Psoas muscle (tissue), 8 donors: ENCODE measurements around the gene FMNL2. TPM values are rescaled to one million over a fixed set of nuclear protein-coding genes. Genes with fewer than 3 reads are reported as not detected.
A peak's percentile ranks its signal among the peaks of the same experiment; 100 is the strongest.

Experiments
- ATAC-seq, 4 donors: fragments of 200-7000 bp; cut with Tn5 transposase; one replicate each; pipeline ENCODE4 v1.9.1; 2020; ENCODE audit warnings: moderate library complexity in 3 of 4, mild to moderate bottlenecking in 2 of 4
- DNase-seq, 2 donors: peaks; one replicate each; pipeline ENCODE4 v3.0.0-alpha.2; 2020
- H3K27ac ChIP-seq: fragments of 200-600 bp; one replicate; pipeline ENCODE4 v1.8.0; 2022
- H3K27me3 ChIP-seq, 3 donors: fragments of 200-600 bp in 1 of 3; one replicate each; pipeline versions ENCODE4 v1.6.1 to v1.8.0; 2013 to 2022; ENCODE audit warnings: low read length in 2 of 3, mild to moderate bottlenecking in 2 of 3, moderate library complexity in 1 of 3; ENCODE audit not compliant: insufficient read depth in 3 of 3
- H3K36me3 ChIP-seq, 2 donors: fragments of 200-600 bp in 1 of 2; one replicate each; pipeline versions ENCODE4 v1.6.1 to v1.8.0; 2013 to 2022; ENCODE audit warnings: low read depth in 1 of 2, mild to moderate bottlenecking in 1 of 2, moderate library complexity in 1 of 2; ENCODE audit not compliant: insufficient read depth in 1 of 2
- H3K4me1 ChIP-seq: fragments of 200-600 bp; one replicate; pipeline ENCODE4 v1.8.0; 2022
- H3K4me3 ChIP-seq: fragments of 200-600 bp; one replicate; pipeline ENCODE4 v1.8.0; 2022; ENCODE audit warnings: mild to moderate bottlenecking
- H3K9me3 ChIP-seq: fragments of 200-600 bp; one replicate; pipeline ENCODE4 v1.8.0; 2022
- CTCF ChIP-seq: fragments of 200-600 bp; IDR thresholded peaks from one replicate; pipeline ENCODE4 v1.8.0; 2022; ENCODE audit warnings: antibody characterized with exemption
- WGBS, 3 donors: extraction: QIAGEN DNeasy Blood & Tissue Kit; methylation state at CpG; one replicate each; pipeline versions ENCODE4 v1.1.6 to v1.1.7; 2013; 5-methylcytosine and 5-hydroxymethylcytosine counted together
- intact Hi-C, 2 donors: fragments of 100-400 bp; cut with DNase I; formaldehyde crosslinking; loops; one replicate each; pipeline versions ENCODE4 v1.11.0 to v1.14.2; 2022
- long read RNA-seq, 2 donors: library from polyadenylated mRNA; unstranded; transcript quantifications; one replicate each; pipeline ENCODE4 v2.0.0, GENCODE V29; 2021
- polyA plus RNA-seq, 3 donors: library from polyadenylated mRNA; stranded (reverse); fragments of 200-250 nt; gene quantifications; one replicate each; pipeline ENCODE4 v1.2.3, GENCODE V29; 2013
- total RNA-seq, 4 donors: library from RNA; stranded (reverse); fragmentation: NEBNext Ultra II Directional in 2 of 4; extraction: Animal tissue kit (Norgen Biotek cat#: 25700) in 2 of 4; gene quantifications; one replicate each; pipeline versions ENCODE4 v1.2.1 to v1.2.4, GENCODE V29; 2021 to 2023
- donor health status: healthy with polysubstance abuse.
- donor health status: DM: no; HTN: no; CAD: no; lungs with moderate emphysema.
- donor health status: Bipolar disorder and iron deficiency.
- donor health status: healthy.
- donor health status: DM: yes; HTN: yes; CAD: no.
- donor health status: DM: no; HTN: no; CAD: no.
- donor health status: DM: no; HTN: no; CAD: no.
- donor health status: DM: yes; HTN: yes; CAD: no.

The FMNL2 gene
- total RNA-seq = 10 to 100 TPM in 2 of 4 donors, 1 to 10 TPM in 2; 8.4 to 18.2 (median 10.1) TPM
- 10 to 100 TPM in 2 of 3 donors, 1 to 10 TPM in 1; 6.6 to 14.8 (median 12.9) TPM for polyA plus RNA-seq
- long read RNA-seq, donor 1, partial matches to known transcripts = 1 of 7 reads
- long read RNA-seq, donor 1, other reads (novel, unspliced or antisense) = 6 of 7 reads
- long read RNA-seq, donor 2, partial matches to known transcripts = 5 of 9 reads
- long read RNA-seq, donor 2, other reads (novel, unspliced or antisense) = 4 of 9 reads

GRCh38 chr2:152335016-152335725 lies at the start of gene FMNL2:
TSS of gene FMNL2 (plus strand) at chr2:152335174.
- ATAC-seq = peak; percentile 90 to 94 (median 92)
- H3K4me1 ChIP-seq = peaks cover 29% of the 10 kb centered on the region
- WGBS, 3 donors = 1% methylated on average over 56 to 85 of the region's 85 CpGs
- no peaks in the 10 kb centered on the region for H3K27me3 ChIP-seq
- peak within 1 kb of the TSS; percentile 92 for H3K27ac ChIP-seq
- intact Hi-C loops = loop anchor here (5.0 to 10.0 kb wide), 7 partner anchors 72 to 380 kb away; partner anchors contain the start of genes ARL6IP6 (in 1 of the 2) and PRPF40A (in 1 of the 2)
- H3K4me3 ChIP-seq = peak within 1 kb of the TSS; percentile 97
- peak; percentile 90 to 93 for DNase-seq
- no peaks in the 10 kb centered on the region for H3K9me3 ChIP-seq
- H3K36me3 ChIP-seq = no peaks in the 10 kb centered on the region
- TF ChIP-seq CTCF = no peak

- TF ChIP-seq CTCF = no peak
- Histone ChIP-seq H3K27me3 (no peaks in the 10 kb centered on the region), H3K9me3 (no peaks in the 10 kb centered on the region), H3K36me3 (no peaks in the 10 kb centered on the region), H3K4me1 (no peaks in the 10 kb centered on the region), H3K27ac (no peak overlapping the region), H3K4me3 (no peak overlapping the region)
- DNase-seq (no peak), ATAC-seq (no peak)
- intact Hi-C loops = no loop called here
Measured at GRCh38 chr2:152292991-152293390, 42.0 kb upstream of the FMNL2 start.

- Histone ChIP-seq H3K4me3 (no peak overlapping the region), H3K27ac (no peak overlapping the region), H3K4me1 (no peaks in the 10 kb centered on the region), H3K36me3 (no peaks in the 10 kb centered on the region), H3K9me3 (no peaks in the 10 kb centered on the region), H3K27me3 (no peaks in the 10 kb centered on the region)
- TF ChIP-seq CTCF = no peak
- WGBS, 3 donors = 86 to 91% (median 88%) methylated on average over 2 of the region's 2 CpGs
- intact Hi-C loops = no loop called here
- ATAC-seq (no peak), DNase-seq (no peak)
Measured at GRCh38 chr2:152297715-152298114, 37.3 kb upstream of the FMNL2 start.

GRCh38 chr2:152298754-152299153 lies 36.2 kb upstream of the FMNL2 start:
- Histone ChIP-seq H3K4me3 (no peak overlapping the region), H3K36me3 (no peaks in the 10 kb centered on the region), H3K27me3 (no peaks in the 10 kb centered on the region), H3K9me3 (no peaks in the 10 kb centered on the region), H3K4me1 (no peaks in the 10 kb centered on the region), H3K27ac (no peak overlapping the region)
- DNase-seq (no peak), ATAC-seq (no peak)
- WGBS, 3 donors = 46 to 69% (median 50%) methylated on average over 1 of the region's 1 CpG
- intact Hi-C loops = no loop called here
- TF ChIP-seq CTCF = no peak
